H9 (cell line): Measurements from ENCODE around the gene MAPK8. TPM values are rescaled to one million over a fixed set of nuclear protein-coding genes. Genes with fewer than 3 reads are reported as not detected.

Experiments used
- DNase-seq: peaks from one replicate; pipeline ENCODE4 v3.0.0-alpha.2; 2017
- H2AFZ ChIP-seq: one replicate; pipeline ENCODE4 v1.6.1; 2013; ENCODE audit warnings: mild to moderate bottlenecking, low read length, control low read depth, moderate library complexity
- H2AK5ac ChIP-seq: 2 replicates; pipeline ENCODE4 v1.6.1; 2013; ENCODE audit warnings: low read length, control low read depth, mixed read lengths; ENCODE audit not compliant: insufficient read length
- H2BK120ac ChIP-seq: one replicate; pipeline ENCODE4 v1.6.1; 2013; ENCODE audit warnings: low read depth, mild to moderate bottlenecking, low read length, control low read depth, inconsistent platforms; ENCODE audit not compliant: poor library complexity, severe bottlenecking
- H2BK12ac ChIP-seq: 2 replicates; pipeline ENCODE4 v1.6.1; 2013; ENCODE audit warnings: low read length, control low read depth, mixed read lengths, low read depth; ENCODE audit not compliant: insufficient read length
- H2BK15ac ChIP-seq: 2 replicates; pipeline ENCODE4 v1.6.1; 2013; ENCODE audit warnings: low read depth, low read length, control low read depth
- H2BK20ac ChIP-seq: one replicate; pipeline ENCODE4 v1.6.1; 2013; ENCODE audit warnings: low read depth, mild to moderate bottlenecking, low read length, control low read depth, inconsistent platforms; ENCODE audit not compliant: poor library complexity, severe bottlenecking
- H2BK5ac ChIP-seq: 2 replicates; pipeline ENCODE4 v1.6.1; 2013; ENCODE audit warnings: low read length, control low read depth, mixed read lengths; ENCODE audit not compliant: insufficient read length
- H3K14ac ChIP-seq: 2 replicates; pipeline ENCODE4 v1.6.1; 2013; ENCODE audit warnings: low read length, control low read depth; ENCODE audit not compliant: insufficient read depth
- H3K18ac ChIP-seq: 2 replicates; pipeline ENCODE4 v1.6.1; 2013; ENCODE audit warnings: low read depth, mild to moderate bottlenecking, mixed read lengths, low read length, control low read depth; ENCODE audit not compliant: insufficient read length
- H3K23ac ChIP-seq: 2 replicates; pipeline ENCODE4 v1.6.1; 2013; ENCODE audit warnings: low read length, control low read depth, mixed read lengths, low read depth; ENCODE audit not compliant: insufficient read length
- H3K23me2 ChIP-seq: 2 replicates; pipeline ENCODE4 v1.6.1; 2013; ENCODE audit warnings: low read depth, mild to moderate bottlenecking, mixed read lengths, low read length, control low read depth; ENCODE audit not compliant: insufficient read length, poor library complexity, severe bottlenecking
- H3K27ac ChIP-seq: 2 replicates; pipeline ENCODE4 v1.5.1; 2013; ENCODE audit warnings: low read length, control low read depth, mixed read lengths, low read depth; ENCODE audit not compliant: insufficient read length
- H3K27me3 ChIP-seq: 2 replicates; pipeline ENCODE4 v1.6.1; 2013; ENCODE audit warnings: low read length, control low read depth, inconsistent platforms; ENCODE audit not compliant: insufficient read depth
- H3K4ac ChIP-seq: 2 replicates; pipeline ENCODE4 v1.6.1; 2013; ENCODE audit warnings: low read depth, mild to moderate bottlenecking, control low read depth, inconsistent platforms, low read length, moderate library complexity
- H3K4me1 ChIP-seq: 2 replicates; pipeline ENCODE4 v1.6.1; 2013; ENCODE audit warnings: low read length, control low read depth, inconsistent platforms; ENCODE audit not compliant: insufficient read depth
- H3K4me2 ChIP-seq: 2 replicates; pipeline ENCODE4 v1.6.1; 2013; ENCODE audit warnings: low read length, control low read depth, mixed read lengths; ENCODE audit not compliant: insufficient read length, insufficient read depth
- H3K56ac ChIP-seq: 2 replicates; pipeline ENCODE4 v1.6.1; 2013; ENCODE audit warnings: low read depth, mild to moderate bottlenecking, mixed read lengths, low read length, control low read depth; ENCODE audit not compliant: insufficient read length
- H3K79me1 ChIP-seq: 2 replicates; pipeline ENCODE4 v1.6.1; 2013; ENCODE audit warnings: low read depth, mild to moderate bottlenecking, moderate library complexity, low read length, control low read depth, inconsistent platforms; ENCODE audit not compliant: insufficient read depth, poor library complexity, severe bottlenecking
- H3K79me2 ChIP-seq: 2 replicates; pipeline ENCODE4 v1.6.1; 2013; ENCODE audit warnings: low read length, control low read depth, inconsistent platforms; ENCODE audit not compliant: insufficient read depth
- H3K9ac ChIP-seq: 2 replicates; pipeline ENCODE4 v1.6.1; 2013; ENCODE audit warnings: low read length, control low read depth, mixed read lengths; ENCODE audit not compliant: insufficient read length; ENCODE audit errors: extremely low read depth
- H3K9me3 ChIP-seq: one replicate; pipeline ENCODE4 v1.6.1; 2013; ENCODE audit warnings: low read depth, low read length, inconsistent platforms; ENCODE audit not compliant: control insufficient read depth
- H3T11ph ChIP-seq: one replicate; pipeline ENCODE4 v1.6.1; 2013; ENCODE audit warnings: mild to moderate bottlenecking, low read length, control low read depth, inconsistent platforms
- H4K20me1 ChIP-seq: one replicate; pipeline ENCODE4 v1.6.1; 2013; ENCODE audit not compliant: control insufficient read depth, insufficient read length, insufficient read depth
- H4K5ac ChIP-seq: 2 replicates; pipeline ENCODE4 v1.6.1; 2013; ENCODE audit warnings: low read depth, mild to moderate bottlenecking, mixed read lengths, low read length, control low read depth; ENCODE audit not compliant: insufficient read length
- H4K8ac ChIP-seq: replicated peaks from 2 replicates; pipeline ENCODE4 v1.6.1; 2013; ENCODE audit warnings: low read length, control low read depth, mixed read lengths, low read depth; ENCODE audit not compliant: insufficient read length
- H4K91ac ChIP-seq: 2 replicates; pipeline ENCODE4 v1.6.1; 2013; ENCODE audit warnings: low read depth, mild to moderate bottlenecking, moderate library complexity, mixed read lengths, low read length, control low read depth; ENCODE audit not compliant: insufficient read length
- H3K27ac Mint-ChIP-seq, 3 experiments: 2 replicates in 2 of 3; 3 replicates in 1 of 3; pipeline ENCODE4 v1.8.0; 2020 to 2021; ENCODE audit warnings: mixed read lengths in 3 of 3, mild to moderate bottlenecking in 1 of 3, moderate library complexity in 1 of 3
- H3K27me3 Mint-ChIP-seq: 2 replicates; pipeline ENCODE4 v1.8.0; 2021; ENCODE audit warnings: low read depth, mild to moderate bottlenecking, moderate library complexity, mixed read lengths
- H3K36me3 Mint-ChIP-seq, 3 experiments: 2 replicates in 2 of 3; 3 replicates in 1 of 3; pipeline ENCODE4 v1.8.0; 2020 to 2021; ENCODE audit warnings: low read depth in 3 of 3, mixed read lengths in 3 of 3; ENCODE audit not compliant: insufficient read depth in 1 of 3
- H3K4me1 Mint-ChIP-seq, 2 experiments: 2 replicates each; pipeline ENCODE4 v1.8.0; 2020; ENCODE audit warnings: mixed read lengths in 2 of 2
- H3K4me3 Mint-ChIP-seq, 2 experiments: 2 replicates in 1 of 2; 3 replicates in 1 of 2; pipeline ENCODE4 v1.8.0; 2020 to 2021; ENCODE audit warnings: mild to moderate bottlenecking in 2 of 2, mixed read lengths in 2 of 2, moderate library complexity in 1 of 2
- H3K9me3 Mint-ChIP-seq, 2 experiments: 2 replicates in 1 of 2; 3 replicates in 1 of 2; pipeline ENCODE4 v1.8.0; 2020; ENCODE audit warnings: mild to moderate bottlenecking in 2 of 2, mixed read lengths in 2 of 2, moderate library complexity in 1 of 2
- CTCF ChIP-seq: fragments of 200-600 bp; sonication (generic); conservative IDR thresholded peaks from 3 replicates; pipeline ENCODE4 v1.8.0; 2021; ENCODE audit warnings: antibody characterized with exemption, mild to moderate bottlenecking
- WGBS: extraction: QIAGEN DNeasy Blood & Tissue Kit; methylation state at CpG from one replicate; pipeline ENCODE4 v1.1.7; 2013; ENCODE audit warnings: missing lambda C conversion rate, low lambda C conversion rate, mixed read lengths; ENCODE audit not compliant: insufficient read length; ENCODE audit errors: extremely low coverage; 5-methylcytosine and 5-hydroxymethylcytosine counted together
- total RNA-seq: library from RNA; stranded (reverse); gene quantifications from 2 replicates; pipeline ENCODE4 v1.2.1, GENCODE V29; 2021

Gene MAPK8
- total RNA-seq, 1 experiment from 2014 or later: 52.0 TPM

GRCh38 chr10:48285710-48286109 lies 20.8 kb upstream of the MAPK8 start:
- no CpG with 5 or more reads among the region's 5 CpGs for WGBS
- Histone ChIP-seq H2BK5ac (no peak overlapping the region), H4K5ac (no peak overlapping the region), H3T11ph (no peak overlapping the region), H2BK120ac (no peak overlapping the region), H2BK12ac (no peak overlapping the region), H3K79me2 (no peaks in the 10 kb centered on the region), H3K9ac (no peak overlapping the region), H2BK20ac (no peak overlapping the region), H3K18ac (no peak overlapping the region), H3K56ac (no peak overlapping the region), H3K9me3 (peaks cover 8% of the 10 kb centered on the region), H4K91ac (no peak overlapping the region), H3K23me2 (no peaks in the 10 kb centered on the region), H3K23ac (no peak overlapping the region), H4K8ac (no peak overlapping the region), H2BK15ac (no peak overlapping the region), H2AK5ac (no peak overlapping the region), H3K14ac (no peak overlapping the region), H3K4me2 (no peak overlapping the region), H2AFZ (no peak overlapping the region), H3K4me1 (no peaks in the 10 kb centered on the region), H3K4ac (no peak overlapping the region), H3K79me1 (no peaks in the 10 kb centered on the region), H3K27ac (no peak overlapping the region), H4K20me1 (no peaks in the 10 kb centered on the region), H3K27me3 (no peaks in the 10 kb centered on the region)
- Mint-ChIP-seq H3K27ac (no peak overlapping the region; a peak in 1 of 7 replicates), H3K9me3 (peaks cover 17 to 36% of the 10 kb centered on the region in 2 experiments), H3K36me3 (peaks cover 2 to 9% (median 3%) of the 10 kb centered on the region in 3 experiments; a peak in 4 of 7 replicates), H3K4me3 (no peak overlapping the region), H3K27me3 (peaks cover 19% of the 10 kb centered on the region), H3K4me1 (peaks cover 5 to 7% of the 10 kb centered on the region in 2 experiments)
- no peak for TF ChIP-seq CTCF
- DNase-seq: no peak
